ENCODE results near the gene UVRAG.

GRCh38 chr11:75945947-75946346, 130.9 kb downstream of the UVRAG start:
- TF ChIP-seq CTCF (IDR thresholded peaks at IDR 0.05) (no peak), EZH2phosphoT487 (IDR thresholded peaks at IDR 0.05) (no peak), EZH2 (IDR thresholded peaks at IDR 0.05) (no peak)

All from neural progenitor cell (in vitro differentiated cells).